ENCODE data around the gene RSBN1.
A peak's percentile ranks its signal among the peaks of the same experiment; 100 is the strongest.

Gene RSBN1

DNA sequence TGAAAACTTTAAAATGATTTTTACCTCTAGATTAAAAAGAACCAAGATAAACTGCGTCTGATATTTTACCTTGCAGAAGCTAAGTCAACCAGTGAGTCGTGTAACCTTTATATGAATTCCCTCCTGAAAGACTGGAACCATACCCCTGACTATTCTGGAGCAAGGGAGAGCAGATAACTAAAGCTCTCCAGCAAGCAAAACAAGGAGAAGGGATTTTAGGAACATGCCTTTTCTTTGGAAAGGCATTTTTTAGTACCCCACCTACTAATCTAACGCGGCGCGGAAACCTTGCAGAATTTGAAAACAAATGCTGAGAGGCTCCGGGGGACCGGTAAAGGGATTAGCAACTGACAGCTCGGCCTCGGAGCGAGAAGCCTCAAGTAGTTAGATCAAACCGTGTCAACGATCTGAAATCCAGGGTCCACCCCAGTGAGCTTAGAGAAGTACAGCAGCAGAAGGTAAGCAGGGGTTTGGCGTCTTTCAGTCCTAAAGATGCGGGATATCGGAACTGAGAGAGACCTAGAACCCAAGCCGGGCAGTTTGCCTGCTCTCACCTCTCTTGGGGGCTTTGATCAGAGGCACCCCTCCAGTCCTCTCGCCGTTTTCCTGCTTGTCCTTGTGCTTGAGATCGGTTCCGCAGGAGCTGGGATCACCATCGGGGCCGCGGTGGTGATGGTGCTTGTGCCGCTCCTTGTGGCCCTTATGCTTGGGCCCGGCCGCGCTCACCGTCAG is 954 bp downstream of the RSBN1 start:
- DNase-seq, result peak; percentile 62

GRCh38 chr1:113809670-113810602 is 2.3 kb downstream of the RSBN1 start:
- no peak for DNase-seq

GRCh38 chr1:113808450-113809195 is 3.7 kb downstream of the RSBN1 start:
- no peak for DNase-seq

DNA sequence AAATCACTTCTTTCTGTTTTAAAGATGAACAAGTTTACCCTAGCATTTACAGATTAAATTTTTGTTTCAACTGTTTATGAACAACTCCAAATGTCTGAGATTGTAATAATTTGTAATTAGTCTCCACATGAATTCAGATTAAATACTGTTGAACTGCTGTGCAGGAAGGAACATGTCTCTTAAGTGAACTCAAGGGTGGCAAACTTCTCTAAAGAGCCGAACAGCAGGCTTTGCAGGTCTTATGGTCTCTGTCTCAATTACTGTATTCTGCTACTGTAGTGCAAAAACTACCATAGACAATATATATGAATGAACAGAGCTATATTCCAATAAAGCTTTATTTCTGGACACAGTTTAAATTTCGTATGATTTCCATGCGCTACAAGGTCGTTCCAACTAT is 6.6 kb downstream of the RSBN1 start:
- DNase-seq, result no peak

DNA sequence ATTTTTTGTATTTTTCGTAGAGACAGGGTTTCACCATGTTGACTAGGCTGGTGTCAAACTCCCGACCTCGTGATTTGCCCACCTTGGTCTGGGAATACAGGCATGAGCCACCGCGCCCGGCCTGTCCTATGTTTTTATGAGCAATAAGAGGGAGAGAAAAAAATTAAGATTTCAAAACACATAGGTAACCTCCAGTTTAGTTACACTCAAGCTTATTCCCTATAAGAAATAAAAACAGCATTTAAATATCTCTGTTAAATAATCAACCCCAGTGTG is 7.1 kb downstream of the RSBN1 start:
- DNase-seq, result no peak

- no peak for DNase-seq
Measured at GRCh38 chr1:113804421-113805255, 7.6 kb downstream of the RSBN1 start.

DNA sequence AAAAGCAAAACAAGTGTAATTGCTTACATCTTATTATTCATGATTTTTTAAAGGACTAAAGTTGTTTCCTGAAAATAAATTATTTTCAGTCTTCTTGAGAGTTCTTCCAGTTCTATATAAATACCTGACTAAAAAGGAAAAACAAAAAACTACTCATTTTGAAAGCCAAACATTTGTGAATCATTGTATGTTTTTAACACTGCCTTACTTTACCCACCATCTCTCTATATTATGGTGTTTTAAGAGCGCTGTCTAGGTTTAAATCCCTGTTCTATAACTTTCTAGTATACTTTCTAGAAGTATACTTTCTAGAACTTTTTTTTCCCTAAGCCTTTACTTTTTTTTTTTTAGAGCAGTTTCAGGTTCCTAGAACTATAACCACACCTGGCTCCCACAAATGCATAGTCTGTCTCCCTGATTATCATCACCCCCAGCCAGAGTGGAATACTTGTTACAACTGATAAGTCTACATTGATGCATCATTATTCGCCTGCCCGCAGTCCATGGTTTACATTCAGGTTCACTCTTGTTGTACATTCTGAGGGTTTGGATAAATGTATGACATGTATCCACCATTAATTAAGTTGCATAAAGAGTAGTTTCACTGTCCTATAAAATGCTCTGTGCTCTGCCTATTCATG is 9.8 kb downstream of the RSBN1 start:
- DNase-seq, result no peak

- no peak for DNase-seq
Measured at GRCh38 chr1:113800487-113800886, 11.8 kb downstream of the RSBN1 start.

GRCh38 chr1:113797472-113797871 is 14.8 kb downstream of the RSBN1 start:
- DNase-seq, result no peak

DNA sequence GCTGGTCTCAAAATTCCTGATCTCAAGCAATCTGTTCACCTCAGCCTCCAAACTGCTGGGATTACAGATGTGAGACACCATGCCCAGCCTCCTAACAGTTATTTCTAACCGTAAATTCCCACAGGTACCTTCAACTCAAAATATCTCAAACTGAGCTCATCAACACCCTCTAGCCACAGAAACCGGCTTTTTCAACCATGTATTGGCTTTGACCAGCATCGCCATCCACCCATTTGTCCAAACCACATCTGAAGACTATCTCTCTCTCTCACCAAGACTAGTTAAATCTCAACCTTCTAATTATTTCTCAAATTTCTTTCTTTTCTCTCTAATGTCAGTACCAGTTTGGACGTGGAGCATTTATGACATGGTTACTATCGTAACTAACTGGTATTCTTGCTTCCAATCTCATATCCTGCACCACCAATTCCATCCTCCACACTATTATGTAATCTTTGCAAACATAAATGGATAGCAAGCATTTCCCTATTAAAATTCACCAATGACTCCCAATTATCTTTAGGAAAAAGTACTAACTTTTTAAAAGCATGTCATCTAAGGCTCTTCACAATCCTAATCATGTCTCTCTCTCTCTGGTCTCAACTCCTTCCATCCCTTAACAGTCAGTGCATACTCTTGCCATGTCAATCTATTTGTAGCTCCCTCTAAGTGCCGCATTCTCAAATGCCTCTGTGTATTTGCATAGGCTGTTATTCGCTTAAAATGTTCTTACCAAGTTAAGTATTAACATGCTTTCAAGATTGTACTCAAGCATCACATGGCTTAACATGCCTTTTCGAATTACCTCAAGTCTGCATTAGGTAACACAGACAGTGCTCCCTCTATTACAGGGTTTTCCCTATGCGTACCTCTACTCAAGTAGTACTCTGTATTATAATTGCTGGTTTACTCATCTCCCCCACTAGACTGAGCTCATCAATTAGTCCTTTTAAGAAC is 18.1 kb downstream of the RSBN1 start:
- DNase-seq, result no peak

DNA sequence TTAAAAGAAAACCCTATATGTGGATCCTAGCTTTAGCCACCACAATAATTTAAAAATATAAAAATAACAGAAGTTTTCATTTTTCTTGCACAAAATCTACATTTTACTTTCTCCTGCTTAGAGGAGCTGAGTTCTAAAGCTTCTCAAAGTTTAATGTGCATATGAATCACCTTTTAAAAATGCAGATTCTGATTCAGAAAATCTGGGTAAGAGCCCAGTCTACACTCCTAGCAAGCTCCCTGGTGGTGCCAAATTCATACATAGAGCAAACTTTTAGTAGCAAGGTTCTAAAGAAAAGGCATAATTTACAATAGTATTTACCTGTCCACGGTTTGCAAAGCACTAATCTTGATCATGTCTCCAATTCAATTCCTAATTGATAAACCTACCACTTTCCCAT is 19.3 kb downstream of the RSBN1 start:
- no peak for DNase-seq

- no peak for DNase-seq
Measured at GRCh38 chr1:113792471-113792870, 19.8 kb downstream of the RSBN1 start.

DNA sequence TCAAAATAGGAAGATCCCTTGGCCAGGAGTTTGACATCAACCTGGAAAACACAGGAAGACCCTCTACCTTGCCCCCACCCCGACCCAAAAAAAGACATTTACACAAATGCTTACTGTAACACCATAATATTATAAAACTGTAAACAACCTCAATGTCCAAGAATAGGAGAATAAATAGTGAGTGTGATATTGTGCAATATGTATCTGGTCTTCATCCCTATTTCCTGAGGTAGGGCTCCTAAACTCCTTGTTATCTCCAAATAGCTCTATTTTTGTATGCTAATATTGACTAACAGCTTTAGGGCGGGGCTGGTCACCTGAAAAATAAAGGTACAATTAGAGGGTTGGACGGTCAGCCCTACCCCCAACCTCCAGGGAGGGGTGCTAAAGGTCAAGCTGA is 23.5 kb downstream of the RSBN1 start:
- DNase-seq, result no peak

GRCh38 chr1:113787663-113788062 is 24.6 kb downstream of the RSBN1 start:
- no peak for DNase-seq

DNA sequence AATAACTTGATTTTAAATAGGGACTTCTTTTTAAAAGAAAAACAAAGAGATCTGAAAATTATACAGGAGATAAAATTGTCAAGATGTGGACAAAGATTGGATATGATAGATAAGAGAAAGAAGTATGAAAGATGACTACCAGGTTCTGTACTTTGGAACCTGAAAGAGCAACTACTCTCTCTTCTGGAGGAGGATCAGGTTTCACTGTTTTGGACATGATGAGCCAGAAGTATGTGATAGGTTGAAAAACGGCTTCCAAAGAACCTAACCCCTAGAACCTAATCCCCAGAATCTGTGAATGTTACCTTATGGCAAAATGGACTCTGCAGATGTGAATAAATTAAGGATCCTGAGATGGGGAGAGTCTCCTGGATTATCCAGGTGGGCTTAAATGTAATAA is 26.2 kb downstream of the RSBN1 start:
- no peak for DNase-seq

DNA sequence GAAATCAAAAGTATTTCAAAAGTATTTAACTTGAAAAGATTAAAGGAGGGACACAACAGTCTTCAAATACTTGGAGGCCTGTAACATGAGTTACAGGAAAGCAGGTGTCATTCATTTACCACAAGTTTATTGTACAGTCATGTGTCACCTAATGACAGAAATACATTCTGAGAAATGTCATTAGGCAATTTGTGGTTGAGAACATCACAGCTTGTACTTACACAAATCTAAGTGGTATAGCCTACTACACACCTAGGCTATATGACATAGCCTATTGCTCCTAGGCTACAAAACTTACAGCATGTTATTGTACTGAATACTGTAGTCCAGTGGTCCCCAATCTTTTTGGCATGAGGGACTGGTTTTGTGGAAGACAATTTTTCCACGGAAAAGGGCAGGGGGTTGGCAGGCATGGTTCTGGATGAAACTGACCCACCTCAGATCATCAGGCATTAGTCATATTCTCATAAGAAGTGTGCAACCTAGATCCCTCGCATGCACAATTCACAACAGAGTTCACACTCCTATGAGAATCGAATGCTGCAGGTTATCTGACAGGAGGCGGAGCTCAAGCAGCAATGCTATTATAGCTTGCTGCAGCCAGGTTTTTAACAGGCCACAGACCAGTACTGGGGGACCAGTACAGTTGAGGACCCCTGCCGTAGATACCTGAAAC is 28.0 kb downstream of the RSBN1 start:
- DNase-seq, result no peak

DNA sequence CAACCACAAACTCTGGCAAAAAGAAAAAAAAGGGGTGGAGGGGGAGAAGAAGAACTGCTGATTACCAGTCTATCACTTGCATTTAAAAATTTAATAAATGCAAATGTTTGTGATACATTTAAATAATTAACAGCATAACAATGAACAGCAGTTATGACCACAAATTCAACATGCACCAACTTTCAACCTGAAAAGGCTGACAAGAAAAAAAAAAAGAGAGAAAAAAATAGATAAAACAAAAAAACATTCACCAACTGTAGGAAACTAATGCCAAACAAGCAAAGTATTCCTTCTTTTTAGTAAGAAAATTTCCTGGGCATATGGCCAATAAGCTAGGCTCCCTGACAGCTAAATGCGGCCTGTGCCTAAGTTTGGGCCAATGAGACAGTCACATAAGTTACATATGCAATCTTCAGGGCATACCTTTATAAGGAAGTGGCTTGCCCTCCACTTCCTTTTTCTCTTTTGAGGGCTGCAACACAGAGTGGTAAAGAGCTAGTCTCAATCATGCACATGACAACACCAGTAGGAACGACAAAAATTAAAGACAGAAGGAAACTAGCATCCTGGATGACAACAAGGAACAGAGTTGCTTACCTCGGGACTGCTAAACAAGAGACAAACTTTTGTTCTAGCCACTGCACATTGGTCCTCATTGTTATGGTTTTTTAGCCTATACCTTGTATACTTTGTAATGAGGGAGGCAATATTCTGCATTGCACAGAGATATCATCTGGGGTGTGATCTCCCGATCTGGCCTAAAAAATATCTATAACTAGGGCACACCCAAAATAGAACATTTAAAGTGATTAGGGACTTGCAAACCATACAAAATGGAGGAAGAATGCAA is 28.8 kb downstream of the RSBN1 start:
- no peak for DNase-seq

DNA sequence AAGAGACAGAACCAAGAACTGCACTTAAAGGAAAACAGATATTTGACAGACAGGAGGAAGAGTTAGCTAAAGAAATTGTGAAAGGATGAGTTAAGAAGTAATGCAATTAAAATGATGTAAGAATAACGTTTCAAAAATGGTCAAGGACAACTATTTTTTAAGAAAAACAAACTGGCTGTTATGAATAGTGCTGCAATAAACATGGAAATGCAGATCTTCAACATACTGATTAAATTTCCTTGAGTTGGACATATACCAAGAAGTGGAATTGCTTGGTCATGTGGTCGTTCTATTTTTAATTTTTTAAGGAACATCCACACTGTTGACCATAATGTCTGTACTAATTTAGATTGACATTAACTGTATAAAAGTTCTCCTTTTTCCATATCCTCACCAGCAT is 29.9 kb downstream of the RSBN1 start:
- no peak for DNase-seq

- no peak for DNase-seq
Measured at GRCh38 chr1:113780374-113781146, 31.7 kb downstream of the RSBN1 start.
